Rectal smooth muscle tissue (tissue), 1 donor: Measurements from ENCODE around the gene NKD2.

Experiments
- H3K27ac ChIP-seq: one replicate; pipeline ENCODE4 v1.7.0; 2013; ENCODE audit warnings: low read depth, low read length, inconsistent platforms
- H3K27me3 ChIP-seq: one replicate; pipeline ENCODE4 v1.7.0; 2013; ENCODE audit warnings: low read length; ENCODE audit not compliant: control insufficient read depth, insufficient read depth
- H3K36me3 ChIP-seq: one replicate; pipeline ENCODE4 v1.7.0; 2013; ENCODE audit warnings: low read length; ENCODE audit not compliant: control insufficient read depth, insufficient read depth
- H3K4me1 ChIP-seq: one replicate; pipeline ENCODE4 v1.7.0; 2013; ENCODE audit warnings: low read length; ENCODE audit not compliant: control insufficient read depth, insufficient read depth
- H3K4me3 ChIP-seq: one replicate; pipeline ENCODE4 v1.7.0; 2013; ENCODE audit warnings: low read length
- H3K9ac ChIP-seq: one replicate; pipeline ENCODE4 v1.7.0; 2013; ENCODE audit warnings: low read length

The NKD2 gene, protein sequence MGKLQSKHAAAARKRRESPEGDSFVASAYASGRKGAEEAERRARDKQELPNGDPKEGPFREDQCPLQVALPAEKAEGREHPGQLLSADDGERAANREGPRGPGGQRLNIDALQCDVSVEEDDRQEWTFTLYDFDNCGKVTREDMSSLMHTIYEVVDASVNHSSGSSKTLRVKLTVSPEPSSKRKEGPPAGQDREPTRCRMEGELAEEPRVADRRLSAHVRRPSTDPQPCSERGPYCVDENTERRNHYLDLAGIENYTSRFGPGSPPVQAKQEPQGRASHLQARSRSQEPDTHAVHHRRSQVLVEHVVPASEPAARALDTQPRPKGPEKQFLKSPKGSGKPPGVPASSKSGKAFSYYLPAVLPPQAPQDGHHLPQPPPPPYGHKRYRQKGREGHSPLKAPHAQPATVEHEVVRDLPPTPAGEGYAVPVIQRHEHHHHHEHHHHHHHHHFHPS

DNA sequence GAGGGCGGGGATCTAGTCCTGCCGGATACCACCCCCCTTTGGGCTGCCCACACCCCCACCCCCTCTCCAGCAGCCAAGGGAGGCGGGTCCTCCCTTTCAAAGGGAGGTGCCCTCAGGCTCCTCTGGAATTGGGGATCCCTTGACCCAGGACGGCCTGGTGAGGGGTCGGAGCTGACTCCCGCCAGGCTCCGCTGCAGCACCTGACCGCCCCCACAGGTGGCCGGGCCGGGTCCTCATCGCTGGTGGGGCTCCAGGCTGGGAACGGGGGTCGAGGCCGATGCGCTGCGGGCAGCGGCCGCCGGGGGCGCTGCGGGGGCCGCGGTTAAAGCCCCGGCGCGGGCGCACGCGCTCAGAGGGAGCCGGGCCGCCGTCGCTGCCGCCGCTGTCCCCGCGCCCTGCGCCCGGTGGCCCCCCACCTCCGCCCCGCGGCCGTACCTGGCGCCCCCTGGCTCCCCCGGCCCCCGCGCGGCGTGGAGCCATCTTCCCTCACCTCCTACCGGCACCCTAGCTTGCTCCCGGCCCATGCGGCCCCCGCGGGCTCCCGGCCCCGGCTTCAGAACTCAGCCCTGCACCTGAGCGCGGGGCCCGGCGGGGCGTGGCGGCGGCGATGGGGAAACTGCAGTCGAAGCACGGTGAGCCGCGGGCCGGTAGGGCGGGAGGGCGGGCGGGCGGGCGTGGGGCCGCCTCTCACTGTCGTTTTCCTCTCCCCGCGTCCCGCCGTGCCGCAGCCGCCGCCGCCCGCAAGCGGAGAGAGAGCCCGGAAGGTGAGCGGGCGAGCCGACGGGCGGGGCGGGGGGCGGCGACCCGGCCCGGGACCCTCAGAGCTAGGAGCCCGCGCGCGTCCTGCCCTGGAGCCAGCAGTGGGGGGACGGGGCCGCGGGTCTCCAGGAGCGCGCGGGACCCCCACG is at the start of gene NKD2:
Gene NKD2, plus strand, starts transcription at position 352 of the 908 bp plus-strand sequence. Its CDS starts 256 bp downstream, at position 608.
- Histone ChIP-seq H3K27me3 (peaks cover 15% of the 10 kb centered on the region), H3K27ac (no peak within 1 kb of the TSS), H3K36me3 (no peaks in the 10 kb centered on the region), H3K4me3 (peak within 1 kb of the TSS; percentile 30), H3K4me1 (no peaks in the 10 kb centered on the region), H3K9ac (no peak within 1 kb of the TSS)

DNA sequence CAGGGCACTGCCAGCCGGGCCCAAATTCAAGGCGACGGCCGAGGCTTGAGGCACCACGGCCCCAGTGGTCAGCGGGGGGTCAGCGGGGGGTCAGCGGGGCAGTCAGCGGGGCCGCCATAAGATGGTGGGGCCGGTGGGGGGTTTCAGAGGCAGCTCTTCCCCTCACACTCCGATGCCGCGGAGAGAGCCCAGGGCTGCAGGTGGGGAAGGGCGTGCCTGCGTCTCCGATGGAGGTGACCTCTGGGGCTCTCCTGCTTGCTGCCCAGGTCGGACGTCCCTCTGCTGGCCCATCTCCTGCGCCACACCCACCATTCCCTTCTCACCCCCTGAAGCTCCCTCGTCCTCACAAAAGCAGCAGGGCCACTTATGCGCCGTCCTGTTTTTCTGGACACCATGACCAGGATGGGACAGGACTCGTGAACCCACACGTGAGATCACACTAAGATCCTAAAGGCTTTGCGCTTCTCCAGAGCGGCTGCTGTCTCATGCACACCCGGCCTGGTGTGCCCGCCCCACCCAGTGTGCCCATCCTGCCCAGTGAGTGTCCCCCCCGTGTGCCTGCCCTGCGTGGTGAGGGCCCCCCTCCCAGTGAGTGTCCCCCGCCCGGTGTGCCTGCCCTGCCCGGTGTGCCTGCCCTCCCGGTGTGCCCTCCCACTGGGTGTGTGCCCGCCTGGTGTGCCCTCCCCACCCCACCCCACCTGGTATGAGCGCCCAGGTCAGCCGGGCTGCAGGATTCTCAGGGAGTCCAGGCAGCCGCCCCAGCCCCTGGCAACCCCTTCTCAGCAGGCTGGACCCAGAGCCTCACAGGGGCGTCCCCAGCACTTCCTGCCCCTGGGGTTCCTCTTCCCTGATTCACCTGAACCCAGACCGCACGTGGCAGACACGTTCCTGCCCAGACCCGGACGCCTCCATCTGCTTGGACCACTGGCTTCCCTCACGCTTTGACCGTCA is 48.7 kb upstream of the NKD2 start:
- Histone ChIP-seq H3K4me1 (peaks cover 16% of the 10 kb centered on the region), H3K27ac (no peak overlapping the region), H3K4me3 (no peak overlapping the region), H3K36me3 (no peaks in the 10 kb centered on the region), H3K9ac (no peak overlapping the region), H3K27me3 (no peaks in the 10 kb centered on the region)

DNA sequence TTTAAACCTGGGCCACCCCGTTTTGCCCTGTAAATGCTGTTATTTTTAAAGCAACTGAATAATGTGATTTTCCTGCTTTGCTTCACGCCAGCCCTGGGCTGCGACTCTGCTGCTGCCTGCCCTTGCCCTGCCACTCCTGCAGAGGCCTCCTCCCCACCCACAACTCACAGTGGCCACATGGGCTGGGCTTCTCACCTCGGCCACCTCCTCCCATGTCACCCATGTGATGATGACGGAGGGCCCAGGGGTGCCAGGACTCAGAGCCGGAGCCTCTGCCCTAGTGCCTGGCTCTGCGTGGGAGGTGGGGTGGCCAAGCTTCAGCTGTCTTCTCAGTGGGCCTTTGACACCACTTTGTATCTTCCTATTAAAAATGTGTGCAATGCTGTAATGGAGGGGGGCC is 48.1 kb upstream of the NKD2 start:
- H3K36me3 ChIP-seq = no peaks in the 10 kb centered on the region
- no peaks in the 10 kb centered on the region for H3K27me3 ChIP-seq
- H3K27ac ChIP-seq = no peak overlapping the region
- no peak overlapping the region for H3K4me3 ChIP-seq
- no peak overlapping the region for H3K9ac ChIP-seq
- peaks cover 16% of the 10 kb centered on the region for H3K4me1 ChIP-seq

DNA sequence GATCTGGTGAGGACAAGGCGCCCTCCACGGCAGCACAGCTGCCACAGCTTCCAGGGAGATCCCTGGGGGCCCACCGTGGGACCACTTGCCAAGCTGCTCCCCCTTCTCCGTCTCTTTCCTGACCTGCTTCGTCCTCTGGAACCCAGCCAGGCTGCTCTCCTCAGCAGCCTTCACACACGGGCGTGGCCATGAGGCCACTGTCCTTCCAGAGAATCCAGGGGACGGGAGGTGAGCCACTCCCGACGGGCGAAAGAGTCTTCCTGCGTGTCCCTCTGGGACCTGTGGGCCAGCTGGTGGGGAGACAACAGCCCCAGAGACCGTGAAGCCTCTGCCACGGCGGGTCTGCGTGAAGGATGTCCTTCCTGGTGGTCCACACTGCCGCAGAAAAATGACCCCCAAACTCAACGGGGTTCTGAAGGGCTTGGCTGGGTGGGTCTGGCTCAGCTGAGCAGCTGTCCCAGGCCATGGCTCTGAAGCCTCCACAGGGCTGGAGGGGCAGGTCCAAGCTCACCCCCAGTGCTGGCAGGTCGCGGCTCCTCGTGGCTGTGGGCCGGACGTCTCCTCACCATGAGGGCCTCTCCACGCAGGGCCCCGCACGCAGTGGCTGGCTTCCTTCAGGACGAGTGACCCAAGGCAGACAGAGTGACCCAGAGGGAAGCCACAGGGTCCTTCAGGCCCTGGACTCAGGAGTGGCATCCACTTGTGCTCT is 47.4 kb upstream of the NKD2 start:
- Histone ChIP-seq H3K4me1 (peaks cover 16% of the 10 kb centered on the region), H3K4me3 (no peak overlapping the region), H3K27ac (no peak overlapping the region), H3K36me3 (no peaks in the 10 kb centered on the region), H3K9ac (no peak overlapping the region), H3K27me3 (no peaks in the 10 kb centered on the region)

DNA sequence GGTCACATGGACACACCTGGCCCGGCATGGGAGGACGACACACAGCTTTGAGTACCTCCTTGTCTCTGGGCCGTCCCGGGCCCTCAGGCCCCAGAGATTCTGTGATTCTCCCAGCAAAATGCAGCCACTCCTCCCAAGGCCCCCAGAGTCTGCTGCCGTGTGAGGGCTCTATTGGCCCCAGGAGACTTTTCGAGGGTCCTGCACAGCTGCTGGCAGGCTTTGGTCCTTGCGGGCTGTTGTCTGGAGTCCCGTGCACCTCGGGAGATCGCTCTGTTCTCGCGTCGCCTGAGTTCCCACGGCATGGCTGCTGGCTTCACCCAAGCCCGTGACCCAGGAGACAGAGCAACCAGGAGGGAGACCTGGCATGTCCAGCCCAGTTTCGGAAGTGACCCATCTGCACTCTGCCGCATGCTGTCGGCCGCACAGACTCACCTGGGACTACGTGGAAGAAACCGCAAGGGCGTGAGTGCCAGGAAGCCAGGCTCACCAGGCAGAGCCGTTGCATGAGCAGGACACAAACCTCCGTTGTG is 46.8 kb upstream of the NKD2 start:
- Histone ChIP-seq H3K4me3 (no peak overlapping the region), H3K27me3 (no peaks in the 10 kb centered on the region), H3K4me1 (peaks cover 10% of the 10 kb centered on the region), H3K36me3 (no peaks in the 10 kb centered on the region), H3K9ac (no peak overlapping the region), H3K27ac (no peak overlapping the region)

DNA sequence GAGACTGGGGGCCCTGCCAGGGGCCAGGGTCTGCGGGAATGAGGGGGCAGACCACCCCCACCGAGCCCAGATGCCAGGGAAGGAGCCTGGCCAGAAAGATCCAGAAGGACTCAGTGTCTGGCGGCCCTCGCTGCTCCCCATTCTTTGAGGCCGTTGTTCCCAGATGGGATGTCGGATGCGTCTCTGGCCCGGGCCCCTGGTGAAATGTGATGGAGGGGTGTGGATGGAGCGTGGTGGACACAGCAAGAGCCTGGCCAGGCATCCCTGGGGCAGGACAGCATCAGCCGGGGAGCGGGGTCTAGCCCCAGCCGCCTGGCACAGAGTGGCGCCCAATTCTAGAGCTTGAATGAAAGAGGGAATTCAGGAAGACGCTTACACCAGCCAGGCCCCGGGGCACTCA is 46.2 kb upstream of the NKD2 start:
- Histone ChIP-seq H3K36me3 (no peaks in the 10 kb centered on the region), H3K4me1 (peaks cover 5% of the 10 kb centered on the region), H3K4me3 (no peak overlapping the region), H3K9ac (no peak overlapping the region), H3K27ac (no peak overlapping the region), H3K27me3 (no peaks in the 10 kb centered on the region)

DNA sequence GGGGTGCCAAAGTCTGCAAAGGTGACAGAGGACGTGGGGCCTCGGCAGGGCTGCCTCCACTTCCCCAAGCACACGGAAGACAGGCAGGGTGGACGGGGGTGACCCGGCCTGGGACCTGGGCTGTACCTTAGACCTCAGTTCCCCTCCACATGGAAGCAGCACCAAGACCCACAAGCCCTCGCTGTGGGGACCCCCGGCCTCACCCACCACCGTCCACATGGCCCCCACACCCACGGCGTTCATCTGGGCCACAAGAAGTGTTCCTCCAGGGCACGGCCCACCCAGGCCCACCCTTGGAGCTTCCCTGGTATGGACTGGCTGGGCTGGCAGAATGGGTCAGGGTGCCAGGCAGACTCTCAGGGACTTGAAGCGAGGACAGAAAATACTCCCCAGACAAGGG is 45.8 kb upstream of the NKD2 start:
- Histone ChIP-seq H3K9ac (no peak overlapping the region), H3K36me3 (no peaks in the 10 kb centered on the region), H3K4me3 (no peak overlapping the region), H3K4me1 (peaks cover under 1% of the 10 kb centered on the region), H3K27me3 (no peaks in the 10 kb centered on the region), H3K27ac (no peak overlapping the region)

DNA sequence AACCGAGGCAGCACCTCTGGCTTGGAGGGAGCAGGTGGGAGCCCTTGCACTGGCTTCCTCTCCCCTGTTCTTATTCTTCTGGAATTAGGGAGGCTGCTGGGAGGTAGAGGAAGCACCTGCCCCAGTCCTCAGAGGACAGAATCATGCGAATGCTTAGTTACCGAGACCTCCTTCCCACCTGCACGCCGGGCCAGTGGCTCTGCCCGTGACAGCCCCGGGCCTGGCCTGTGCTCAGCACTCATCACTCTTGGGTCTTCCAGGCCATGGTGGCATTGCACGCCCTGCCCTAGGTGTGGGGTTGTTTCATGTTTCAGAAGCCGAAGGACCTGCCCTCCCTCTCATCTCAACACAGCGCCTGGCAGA is 45.3 kb upstream of the NKD2 start:
- Histone ChIP-seq H3K27me3 (no peaks in the 10 kb centered on the region), H3K4me3 (no peak overlapping the region), H3K36me3 (no peaks in the 10 kb centered on the region), H3K9ac (no peak overlapping the region), H3K4me1 (no peaks in the 10 kb centered on the region), H3K27ac (no peak overlapping the region)

DNA sequence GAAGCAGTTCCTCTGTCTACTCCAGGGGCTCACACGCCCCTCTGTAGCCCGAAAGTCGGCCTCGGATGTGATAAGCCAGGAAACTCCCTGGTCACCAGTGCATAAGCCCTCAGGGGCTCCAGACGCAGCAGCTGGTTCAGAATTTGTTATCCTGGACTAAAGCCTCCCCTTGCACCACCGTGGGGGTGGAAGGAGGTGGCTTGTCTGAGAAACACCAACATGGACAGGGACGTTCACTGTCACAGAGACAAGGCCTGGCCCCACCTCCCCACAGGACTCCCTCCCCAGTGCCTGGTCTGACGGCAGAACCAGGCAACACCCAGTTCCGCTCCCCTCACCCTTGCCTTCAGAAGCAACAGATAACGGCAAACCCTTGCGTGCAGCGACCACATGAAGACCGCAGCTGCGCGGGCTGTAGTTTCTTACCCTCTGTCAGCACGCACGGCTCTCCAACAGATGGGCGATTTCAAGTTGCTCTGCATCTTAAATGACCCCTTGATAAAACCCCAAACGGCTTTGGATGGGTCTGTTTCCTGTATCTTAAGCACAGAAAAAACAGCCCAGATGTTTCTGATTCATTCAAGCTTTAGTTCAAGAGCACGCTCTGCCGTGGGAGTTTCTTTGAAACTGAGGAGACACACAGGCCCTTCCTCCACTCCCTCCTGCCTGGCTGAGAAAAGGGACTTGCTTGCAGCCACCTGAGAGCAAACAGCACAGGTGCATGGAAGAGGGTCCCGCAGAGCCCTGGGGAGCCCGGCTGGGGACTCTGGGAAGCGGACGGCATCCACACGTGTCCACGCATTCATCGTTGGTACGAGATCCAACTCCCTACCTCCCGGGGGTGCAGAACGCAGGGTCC is 44.7 kb upstream of the NKD2 start:
- H3K4me1 ChIP-seq = no peaks in the 10 kb centered on the region
- no peak overlapping the region for H3K27ac ChIP-seq
- no peak overlapping the region for H3K4me3 ChIP-seq
- no peak overlapping the region for H3K9ac ChIP-seq
- H3K36me3 ChIP-seq = no peaks in the 10 kb centered on the region
- H3K27me3 ChIP-seq = no peaks in the 10 kb centered on the region

DNA sequence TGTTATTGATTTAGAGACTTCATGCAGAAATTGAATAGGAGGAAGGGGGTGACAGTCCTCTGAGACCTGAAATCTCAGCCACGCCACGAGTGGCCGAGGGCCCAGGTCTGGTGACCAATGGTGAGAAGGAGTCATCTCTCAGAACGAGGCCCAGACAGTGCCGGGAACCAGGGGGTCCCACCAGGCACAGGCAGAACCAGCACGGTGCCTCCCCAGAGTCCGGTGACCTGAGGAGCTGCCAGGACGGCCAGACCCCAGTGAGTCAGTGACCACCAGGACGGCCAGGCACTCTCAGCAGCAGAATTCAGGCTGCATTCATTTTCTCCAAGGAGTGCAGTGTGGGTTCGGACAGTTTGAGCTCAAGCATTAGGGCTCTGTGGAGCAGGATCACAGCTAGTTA is 43.8 kb upstream of the NKD2 start:
- H3K9ac ChIP-seq = no peak overlapping the region
- no peak overlapping the region for H3K4me3 ChIP-seq
- no peak overlapping the region for H3K27ac ChIP-seq
- H3K36me3 ChIP-seq = no peaks in the 10 kb centered on the region
- H3K27me3 ChIP-seq = no peaks in the 10 kb centered on the region
- H3K4me1 ChIP-seq = no peaks in the 10 kb centered on the region
